Measurements from ENCODE around the gene ANP32B.

ANP32B gene

GRCh38 chr9:97978371-97979130 lies 4.6 kb upstream of the ANP32B start:
- no peak for TF ChIP-seq CTCF (IDR thresholded peaks at IDR 0.05; ENCODE audit: borderline replicate concordance, insufficient read depth, low read depth, low read length)
- no peak overlapping the region for H3K4me3 ChIP-seq (ENCODE audit: low read depth, low read length)

GRCh38 chr9:97979788-97980478 lies 3.2 kb upstream of the ANP32B start:
- H3K4me3 ChIP-seq (ENCODE audit: low read depth, low read length), result no peak overlapping the region
- no peak for TF ChIP-seq CTCF (IDR thresholded peaks at IDR 0.05; ENCODE audit: borderline replicate concordance, insufficient read depth, low read depth, low read length)

DNA sequence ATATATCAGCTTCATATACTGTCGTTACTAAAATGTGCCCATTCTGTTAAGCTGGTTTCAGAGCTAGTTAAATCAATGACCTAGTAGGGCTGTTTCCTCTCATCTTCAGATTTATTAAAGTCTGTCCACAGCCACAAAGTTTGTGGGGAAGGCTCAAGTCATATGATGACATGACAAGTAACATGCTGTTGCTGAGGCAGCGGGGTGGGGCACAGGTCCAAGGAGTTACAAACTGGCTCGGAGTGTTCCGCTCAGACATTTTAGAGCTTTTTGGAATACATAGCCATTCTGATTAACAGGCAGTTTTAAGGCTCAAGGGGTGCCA lies 2.7 kb upstream of the ANP32B start:
- H3K4me3 ChIP-seq (ENCODE audit: low read depth, low read length), result no peak overlapping the region
- TF ChIP-seq CTCF (IDR thresholded peaks at IDR 0.05; ENCODE audit: borderline replicate concordance, insufficient read depth, low read depth, low read length), result no peak

GRCh38 chr9:97980918-97981845 lies 2.0 kb upstream of the ANP32B start:
- no peak overlapping the region for H3K4me3 ChIP-seq (ENCODE audit: low read depth, low read length)
- no peak for TF ChIP-seq CTCF (IDR thresholded peaks at IDR 0.05; ENCODE audit: borderline replicate concordance, insufficient read depth, low read depth, low read length)

DNA sequence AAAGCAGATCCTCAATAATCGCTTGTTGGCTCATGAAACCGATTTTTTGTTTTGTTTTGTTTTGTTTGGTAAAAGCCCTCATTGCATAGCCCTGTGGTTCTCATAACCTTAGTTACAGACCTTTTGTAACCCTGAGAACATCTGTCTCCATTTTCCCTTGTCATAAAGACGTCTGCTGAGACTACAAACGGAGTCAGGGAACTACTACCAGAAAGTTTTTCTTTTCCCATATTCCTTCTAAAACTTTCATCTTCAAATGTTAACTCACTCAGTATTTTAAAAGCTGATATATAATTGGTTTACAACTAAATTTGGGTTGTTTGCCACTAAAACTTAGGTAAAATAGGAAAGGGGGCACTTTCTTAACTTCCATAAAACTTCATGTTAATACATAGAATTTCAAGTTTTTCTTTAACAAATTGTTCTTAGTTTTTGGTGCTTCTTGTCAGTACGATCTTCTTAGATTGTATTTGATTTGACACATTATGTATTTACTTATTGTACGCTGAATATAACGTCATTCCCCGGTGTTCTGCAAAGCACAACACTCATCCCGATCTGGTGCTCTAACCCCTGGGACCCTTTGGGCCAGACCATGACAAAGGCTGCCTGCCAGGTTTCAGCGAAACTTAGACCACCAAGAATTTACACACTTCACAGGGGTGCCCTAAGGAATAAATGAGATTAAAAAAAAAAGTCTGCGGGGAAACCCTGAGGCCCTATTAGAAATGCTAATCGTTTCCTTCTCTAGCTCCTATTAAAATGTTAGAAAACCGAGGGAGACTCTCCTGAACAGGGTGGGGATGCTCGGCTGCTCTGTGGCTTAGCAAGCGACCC lies 1.1 kb upstream of the ANP32B start:
- peak overlapping the region; percentile 81 for H3K4me3 ChIP-seq (ENCODE audit: low read depth, low read length)
- TF ChIP-seq CTCF (IDR thresholded peaks at IDR 0.05; ENCODE audit: borderline replicate concordance, insufficient read depth, low read depth, low read length), result no peak

GRCh38 chr9:97983589-97984187 lies 547 bp downstream of the ANP32B start:
- TF ChIP-seq CTCF (IDR thresholded peaks at IDR 0.05; ENCODE audit: borderline replicate concordance, insufficient read depth, low read depth, low read length), result no peak
- peak overlapping the region; percentile 71 for H3K4me3 ChIP-seq (ENCODE audit: low read depth, low read length)

All from GM12875 (cell line).